K562 (cell line): ENCODE data around the gene CHD5. TPM values are rescaled to one million over a fixed set of nuclear protein-coding genes. Genes with fewer than 3 reads are reported as not detected.

Source experiments
- ATAC-seq: fragments of 200-7000 bp; cut with Tn5 transposase; 3 replicates; pipeline ENCODE4 v1.9.1; 2020; ENCODE audit warnings: moderate library complexity
- BruUV-seq: library from RNA; stranded (reverse); fragments of 400-500 nt; replicated peaks from 2 replicates; lab custom pipeline; 2021; lab: Mats Ljungman, UMichigan
- CTCF ChIA-PET: fragments of 300-600 bp; formaldehyde crosslinking; extraction: SDS; loops from one replicate; lab custom pipeline; 2021; ENCODE audit warnings: low intra/inter-chr PET ratio; lab: Yijun Ruan, JAX
- POLR2A ChIA-PET: fragments of 300-600, 350-650 bp; sonication (Branson Sonifier 250); formaldehyde crosslinking; extraction: SDS; loops from one replicate; lab custom pipeline; 2021; ENCODE audit warnings: antibody characterized with exemption, inconsistent platforms; lab: Yijun Ruan, JAX
- DNase-seq, 4 experiments: peaks; one replicate each; pipeline versions ENCODE4 v3.0.0 to v3.0.0-alpha.2; 2011 to 2018; ENCODE audit warnings: low spot score in 3 of 4, mixed read lengths in 3 of 4; ENCODE audit errors: extremely low read depth in 1 of 4
- FAIRE-seq: peaks from 2 replicates; lab custom pipeline; 2011; peaks lifted over from hg19 to GRCh38; lab: Jason Lieb, UNC
- H2AFZ ChIP-seq: 2 replicates; pipeline ENCODE4 v1.6.0; 2011; ENCODE audit warnings: low read depth, low read length, control low read depth, inconsistent platforms
- H3K27ac ChIP-seq: fragments of 200-600 bp; 3 replicates; pipeline ENCODE4 v1.8.0; 2011; ENCODE audit warnings: low read depth, mild to moderate bottlenecking, control low read depth, inconsistent platforms, low read length, moderate library complexity, mixed read lengths; ENCODE audit errors: extremely low read depth
- H3K27me3 ChIP-seq, 2 experiments: fragments of 300-600 bp in 1 of 2; 2 replicates in 1 of 2; 3 replicates in 1 of 2; pipeline versions ENCODE4 v1.6.0 to v1.8.0; 2011; ENCODE audit warnings: inconsistent platforms in 2 of 2, low read length in 2 of 2, mild to moderate bottlenecking in 1 of 2, mixed read lengths in 1 of 2, moderate library complexity in 1 of 2; ENCODE audit not compliant: control insufficient read depth in 2 of 2, insufficient read depth in 2 of 2
- H3K36me3 ChIP-seq: fragments of 300-600 bp; 3 replicates; pipeline ENCODE4 v1.8.0; 2011; ENCODE audit warnings: mild to moderate bottlenecking, low read length, inconsistent platforms; ENCODE audit not compliant: control insufficient read depth, insufficient read depth
- H3K4me1 ChIP-seq, 2 experiments: fragments of 200-600 bp in 1 of 2; replicated peaks in 1 of 2; 2 replicates in 1 of 2; 3 replicates in 1 of 2; pipeline versions ENCODE4 v1.5.1 to v1.8.0; 2011; ENCODE audit warnings: inconsistent platforms in 2 of 2, low read length in 2 of 2, mild to moderate bottlenecking in 1 of 2, mixed read lengths in 1 of 2, moderate library complexity in 1 of 2; ENCODE audit not compliant: control insufficient read depth in 2 of 2, insufficient read depth in 2 of 2
- H3K4me2 ChIP-seq: 2 replicates; pipeline ENCODE4 v1.6.1; 2011; ENCODE audit warnings: low read length, control low read depth, inconsistent platforms, mixed read lengths; ENCODE audit not compliant: insufficient read depth
- H3K4me3 ChIP-seq: fragments of 200-600 bp; sonication (generic), shearing (Covaris generic); 2 replicates; pipeline ENCODE4 v1.5.1; 2016; ENCODE audit warnings: control low read depth, inconsistent platforms
- H3K79me2 ChIP-seq: fragments of 200-600 bp; 3 replicates; pipeline ENCODE4 v1.8.0; 2011; ENCODE audit warnings: low read length, inconsistent platforms; ENCODE audit not compliant: control insufficient read depth, insufficient read depth
- H3K9ac ChIP-seq, 2 experiments: 2 replicates each; pipeline versions ENCODE4 v1.6.0 to v1.6.1; 2011; ENCODE audit warnings: low read depth in 2 of 2, low read length in 2 of 2, control low read depth in 1 of 2, inconsistent platforms in 1 of 2, mild to moderate bottlenecking in 1 of 2, mixed read lengths in 1 of 2; ENCODE audit not compliant: insufficient read depth in 1 of 2
- H3K9me1 ChIP-seq: one replicate; pipeline ENCODE4 v1.6.0; 2011; ENCODE audit warnings: inconsistent platforms, mild to moderate bottlenecking, low read length, moderate library complexity; ENCODE audit not compliant: control insufficient read depth, insufficient read depth
- H3K9me3 ChIP-seq: replicated peaks from 2 replicates; pipeline ENCODE4 v1.5.1; 2011; ENCODE audit warnings: low read depth, low read length, inconsistent platforms; ENCODE audit not compliant: control insufficient read depth, insufficient read depth
- H4K20me1 ChIP-seq: replicated peaks from 2 replicates; pipeline ENCODE4 v1.6.1; 2011; ENCODE audit warnings: low read length, inconsistent platforms, mixed read lengths; ENCODE audit not compliant: control insufficient read depth, insufficient read depth
- HNRNPLL ChIP-seq: fragments of 200-400 bp; formaldehyde crosslinking; IDR thresholded peaks from 2 replicates; pipeline ENCODE4 v1.6.1; 2017; ENCODE audit warnings: low read length, low read depth, mild to moderate bottlenecking; ENCODE audit not compliant: poor library complexity, severe bottlenecking
- NFIC ChIP-seq: fragments of 450-650 bp; IDR thresholded peaks from 2 replicates; pipeline ENCODE4 v1.6.1; 2017; ENCODE audit warnings: mild to moderate bottlenecking, inconsistent platforms
- RBBP5 ChIP-seq: fragments of 200-600 bp; sonication (generic); IDR thresholded peaks from 2 replicates; pipeline ENCODE4 v1.6.1; 2012; ENCODE audit warnings: borderline replicate concordance, mild to moderate bottlenecking, low read length, control low read depth, inconsistent platforms; ENCODE audit not compliant: insufficient read depth, poor library complexity, severe bottlenecking
- ZNF347 ChIP-seq: fragments of 450-650 bp; formaldehyde crosslinking; IDR thresholded peaks from 2 replicates; pipeline ENCODE4 v1.4.0; 2020; ENCODE audit warnings: low read depth, mild to moderate bottlenecking, moderate library complexity
- WGBS: fragments of 100-300 bp; shearing (Covaris generic); methylation state at CpG from one replicate; pipeline ENCODE4 v1.1.6; 2016; ENCODE audit warnings: low coverage, mixed read lengths; ENCODE audit not compliant: insufficient coverage; ENCODE audit errors: missing lambda C conversion rate; 5-methylcytosine and 5-hydroxymethylcytosine counted together
- in situ Hi-C: fragments of 300-500 bp; cut with MboI; formaldehyde crosslinking; loops from 4 replicates; pipeline ENCODE4 v1.15.0; 2018; ENCODE audit warnings: inconsistent platforms, mixed read lengths
- intact Hi-C: fragments of 100-400 bp; cut with micrococcal nuclease; formaldehyde crosslinking; loops from 2 replicates; pipeline ENCODE4 v1.14.2; 2022
- polyA plus RNA-seq, 8 experiments: library from polyadenylated mRNA; depleted of rRNA in 4 of 8; stranded (reverse) in 5 of 8; unstranded in 3 of 8; fragments of >200 nt; fragmentation: Nextera tagmentation in 2 of 8; fragmentation: Illumina TruSeq in 1 of 8; extraction: Ambion mirVana in 2 of 8; extraction: Trizol in 1 of 8; gene quantifications; 2 replicates each; pipeline versions ENCODE4 v1.2.1 to v1.2.3, GENCODE V29; 2011 to 2014; ENCODE audit warnings: inconsistent platforms in 1 of 8, missing spikeins in 1 of 8
- total RNA-seq, 7 experiments: library from RNA; depleted of rRNA in 6 of 7; stranded (reverse); fragments of >200 nt in 6 of 7; fragmentation: Illumina TruSeq in 2 of 7; extraction: Trizol in 2 of 7; gene quantifications; 2 replicates each; pipeline versions ENCODE4 v1.2.1 to v1.2.3, GENCODE V29; 2011 to 2021; ENCODE audit warnings: low replicate concordance in 1 of 7
- TF ChIP-seq, protein P1 (sequence below): sonication (generic); formaldehyde crosslinking; IDR thresholded peaks from 2 replicates; pipeline ENCODE4 v1.9.0; 2022; ENCODE audit warnings: mild to moderate bottlenecking, missing genetic modification reagents
- TF ChIP-seq, protein P2 (sequence below): fragments of 450-650 bp; IDR thresholded peaks from 2 replicates; pipeline ENCODE4 v1.6.1; 2014; ENCODE audit warnings: low read depth, mild to moderate bottlenecking, moderate library complexity, borderline replicate concordance
- TF ChIP-seq, protein P3 (sequence below): fragments of 450-650 bp; IDR thresholded peaks from 2 replicates; pipeline ENCODE4 v1.6.1; 2016; ENCODE audit warnings: missing biosample characterization, missing genetic modification characterization

CHD5 gene
- total and polyA plus RNA-seq, 9 of the 15 experiments (the other 6 are each of a cell fraction or from before 2014, with no cell fraction given): 0.03 to 0.52 (median 0.11) TPM; not detected in 2

DNA sequence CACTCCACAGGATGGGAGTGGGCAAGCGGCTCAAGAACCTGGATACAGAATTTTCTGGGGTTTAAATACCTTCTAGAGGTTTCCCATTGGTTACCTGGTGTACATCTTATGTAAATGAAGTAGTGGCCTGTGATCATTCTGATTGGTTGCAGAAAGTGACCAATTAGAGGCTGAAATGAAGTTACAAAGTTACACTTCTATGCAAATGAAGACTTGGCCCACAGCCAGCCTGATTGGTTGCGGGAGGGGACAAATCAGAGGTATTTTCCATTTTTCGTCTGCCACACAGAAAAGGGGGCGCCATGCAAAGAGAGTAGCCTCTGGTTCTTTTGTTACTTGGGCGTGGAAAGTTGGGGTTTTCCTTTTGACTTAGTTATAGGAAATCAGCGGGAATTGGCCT is 125.5 kb downstream of the CHD5 start:
- intact Hi-C loops: loop anchor here (5.0 kb wide), 1 partner anchor 288 kb away; no protein-coding TSS in a partner anchor
- no TSS peak for BruUV-seq
- 20% methylated on average over 6 of the region's 6 CpGs for WGBS
- ATAC-seq (no peak), DNase-seq (peak in 1 of 4 experiments; percentile 42)
- H3K4me2 ChIP-seq: no peak overlapping the region
- POLR2A ChIA-PET: no interaction called here
- H3K36me3 ChIP-seq: no peaks in the 10 kb centered on the region
- no peak overlapping the region for H3K27ac ChIP-seq
- peaks cover 63% of the 10 kb centered on the region for H4K20me1 ChIP-seq
- TF ChIP-seq ZNF347 (CRISPR knock-in tag): no peak
- TF ChIP-seq NFIC: peak; percentile 88
- TF ChIP-seq, all 486 proteins: peak for 1
- H3K9me1 ChIP-seq: no peaks in the 10 kb centered on the region
- no peak overlapping the region for H3K4me3 ChIP-seq
- CTCF ChIA-PET: interaction anchor here (0.7 to 1.4 kb wide), 3 partner anchors 45 to 192 kb away, joined by 3 to 4 read pairs (median 4); no protein-coding TSS in a partner anchor
- no peaks in the 10 kb centered on the region for H3K79me2 ChIP-seq
- FAIRE-seq: peak; percentile 63
- peaks cover 0 to 5% of the 10 kb centered on the region in 2 experiments; a peak in 2 of 5 replicates for H3K4me1 ChIP-seq
- no peak overlapping the region for H3K9ac ChIP-seq
- peaks cover 22 to 44% of the 10 kb centered on the region in 2 experiments; a peak in 4 of 5 replicates for H3K27me3 ChIP-seq
- no peaks in the 10 kb centered on the region for H3K9me3 ChIP-seq
- in situ Hi-C loops: no loop called here
- H2AFZ ChIP-seq: no peak overlapping the region

DNA sequence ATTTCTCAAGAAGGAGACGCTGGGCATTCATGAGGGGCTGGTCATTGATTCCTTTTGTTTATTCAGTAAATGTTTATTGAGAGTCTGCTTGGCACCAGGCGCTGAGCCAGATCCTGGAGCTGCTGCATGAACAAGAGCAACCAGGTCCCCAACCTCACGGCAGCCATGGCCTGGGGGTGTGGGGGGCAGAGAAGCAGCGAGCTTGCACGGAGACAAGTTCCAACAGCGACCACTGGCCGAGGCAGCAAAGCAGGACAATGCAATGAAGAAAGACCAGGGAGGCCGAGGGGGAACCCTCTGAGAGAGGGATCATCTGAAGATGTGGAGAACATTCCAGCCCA is 126.9 kb downstream of the CHD5 start:
- DNase-seq (no peak), ATAC-seq (no peak)
- TF ChIP-seq HNRNPLL: peak; percentile 1
- TF ChIP-seq, protein P1, sequence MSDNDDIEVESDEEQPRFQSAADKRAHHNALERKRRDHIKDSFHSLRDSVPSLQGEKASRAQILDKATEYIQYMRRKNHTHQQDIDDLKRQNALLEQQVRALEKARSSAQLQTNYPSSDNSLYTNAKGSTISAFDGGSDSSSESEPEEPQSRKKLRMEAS (CRISPR knock-in tag): no peak
- TF ChIP-seq, protein P2, sequence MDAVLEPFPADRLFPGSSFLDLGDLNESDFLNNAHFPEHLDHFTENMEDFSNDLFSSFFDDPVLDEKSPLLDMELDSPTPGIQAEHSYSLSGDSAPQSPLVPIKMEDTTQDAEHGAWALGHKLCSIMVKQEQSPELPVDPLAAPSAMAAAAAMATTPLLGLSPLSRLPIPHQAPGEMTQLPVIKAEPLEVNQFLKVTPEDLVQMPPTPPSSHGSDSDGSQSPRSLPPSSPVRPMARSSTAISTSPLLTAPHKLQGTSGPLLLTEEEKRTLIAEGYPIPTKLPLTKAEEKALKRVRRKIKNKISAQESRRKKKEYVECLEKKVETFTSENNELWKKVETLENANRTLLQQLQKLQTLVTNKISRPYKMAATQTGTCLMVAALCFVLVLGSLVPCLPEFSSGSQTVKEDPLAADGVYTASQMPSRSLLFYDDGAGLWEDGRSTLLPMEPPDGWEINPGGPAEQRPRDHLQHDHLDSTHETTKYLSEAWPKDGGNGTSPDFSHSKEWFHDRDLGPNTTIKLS: 0 out of 2 replicates have a peak, but pooled peaks have one; percentile 7
- TF ChIP-seq, protein P3, sequence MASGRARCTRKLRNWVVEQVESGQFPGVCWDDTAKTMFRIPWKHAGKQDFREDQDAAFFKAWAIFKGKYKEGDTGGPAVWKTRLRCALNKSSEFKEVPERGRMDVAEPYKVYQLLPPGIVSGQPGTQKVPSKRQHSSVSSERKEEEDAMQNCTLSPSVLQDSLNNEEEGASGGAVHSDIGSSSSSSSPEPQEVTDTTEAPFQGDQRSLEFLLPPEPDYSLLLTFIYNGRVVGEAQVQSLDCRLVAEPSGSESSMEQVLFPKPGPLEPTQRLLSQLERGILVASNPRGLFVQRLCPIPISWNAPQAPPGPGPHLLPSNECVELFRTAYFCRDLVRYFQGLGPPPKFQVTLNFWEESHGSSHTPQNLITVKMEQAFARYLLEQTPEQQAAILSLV: no peak
- no peak for TF ChIP-seq RBBP5

More for the DNA sequence above, 126.9 kb downstream of the CHD5 start:
- Histone ChIP-seq H3K9ac (no peak overlapping the region), H3K4me3 (no peak overlapping the region), H2AFZ (no peak overlapping the region), H4K20me1 (peaks cover 58% of the 10 kb centered on the region), H3K4me1 (no peaks in the 10 kb centered on the region), H3K27ac (no peak overlapping the region), H3K79me2 (no peaks in the 10 kb centered on the region), H3K9me1 (no peaks in the 10 kb centered on the region), H3K36me3 (no peaks in the 10 kb centered on the region), H3K27me3 (peaks cover 11 to 29% of the 10 kb centered on the region in 2 experiments; a peak in 4 of 5 replicates), H3K9me3 (no peaks in the 10 kb centered on the region), H3K4me2 (no peak overlapping the region)
- intact Hi-C loops: loop anchor here (1.0 to 5.0 kb wide), 4 partner anchors 88 to 289 kb away; no protein-coding TSS in a partner anchor
- in situ Hi-C loops: no loop called here
- 5% methylated on average over 8 of the region's 8 CpGs for WGBS
- ChIA-PET CTCF (interaction anchor here (0.7 to 1.4 kb wide), 4 partner anchors 152 to 544 kb away, joined by 3 to 15 read pairs (median 4); partner anchors contain the start of gene RNF207), POLR2A (interaction anchor here (0.6 to 1.3 kb wide), 6 partner anchors 9 to 192 kb away, joined by 3 to 6 read pairs (median 3); no protein-coding TSS in a partner anchor)
- no peak for FAIRE-seq
- BruUV-seq: no TSS peak
